Kidney tubule cell (primary cell): ENCODE results near the gene IVD.
"Not testable (repeated sequence)": the region's sequence is repeated elsewhere in the genome, so short reads cannot be mapped to it uniquely, and the experiment has no call there.

Experiments
- DNase-seq: peaks from one replicate; pipeline ENCODE4 v3.0.0-alpha.2; 2018; ENCODE audit warnings: low spot score

IVD gene

GRCh38 chr15:40439461-40439959, 33.9 kb downstream of the IVD start:
- DNase-seq: no peak

GRCh38 chr15:40439960-40440742, 34.6 kb downstream of the IVD start:
- peak; percentile 49 for DNase-seq

- peak; percentile 95 for DNase-seq
These were observed 35.4 kb downstream of the IVD start, which contains the start of gene BAHD1 for GRCh38 chr15:40440743-40441564. BAHD1 (plus strand) TSS chr15:40440953; CDS start chr15:40458465, 17,512 bp downstream.

GRCh38 chr15:40441565-40442531, 36.3 kb downstream of the IVD start:
- DNase-seq: peak; percentile 13

GRCh38 chr15:40443255-40443654, 37.7 kb downstream of the IVD start:
- peak; percentile 39 for DNase-seq

GRCh38 chr15:40443846-40444245, 38.3 kb downstream of the IVD start:
- peak; percentile 18 for DNase-seq

GRCh38 chr15:40444736-40445135, 39.1 kb downstream of the IVD start:
- no peak for DNase-seq

GRCh38 chr15:40445421-40445922, 39.9 kb downstream of the IVD start:
- peak; percentile 43 for DNase-seq

GRCh38 chr15:40446144-40446543, 40.5 kb downstream of the IVD start:
- no peak for DNase-seq

- no peak for DNase-seq
These were observed 42.8 kb downstream of the IVD start for GRCh38 chr15:40448354-40448753.

- DNase-seq: peak; percentile 63
These were observed 43.7 kb downstream of the IVD start for GRCh38 chr15:40449275-40449674.

GRCh38 chr15:40450047-40450446, 44.5 kb downstream of the IVD start:
- no peak for DNase-seq

GRCh38 chr15:40451527-40452158, 46.0 kb downstream of the IVD start:
- DNase-seq: no peak

- DNase-seq: no peak
These were observed 46.9 kb downstream of the IVD start for GRCh38 chr15:40452296-40453090.

- not testable (repeated sequence) for DNase-seq
These were observed 48.3 kb downstream of the IVD start for GRCh38 chr15:40453941-40454340.

GRCh38 chr15:40454904-40455391, 49.4 kb downstream of the IVD start:
- peak; percentile 62 for DNase-seq

- peak; percentile 43 for DNase-seq
These were observed 50.7 kb downstream of the IVD start for GRCh38 chr15:40456299-40456712.

- DNase-seq: no peak
These were observed 51.1 kb downstream of the IVD start for GRCh38 chr15:40456738-40457137.

GRCh38 chr15:40458495-40459371, 53.1 kb downstream of the IVD start:
- no peak for DNase-seq
